NCI-H774 (cell line): ENCODE data around the gene DDAH1.
"Not testable (repeated sequence)": the region's sequence is repeated elsewhere in the genome, so short reads cannot be mapped to it uniquely, and the experiment has no call there.

Experiments used
- DNase-seq: peaks from one replicate; lab custom pipeline; 2025; lab: John Stamatoyannopoulos, UW

The DDAH1 gene

GRCh38 chr1:85470130-85470529 lies 5.2 kb upstream of the DDAH1 start:
- DNase-seq: not testable (repeated sequence)

- no peak for DNase-seq
Measured at GRCh38 chr1:85467929-85468540, 3.1 kb upstream of the DDAH1 start.

- no peak for DNase-seq
Measured at GRCh38 chr1:85467036-85467435, 2.1 kb upstream of the DDAH1 start.

GRCh38 chr1:85465786-85466134 lies 801 bp upstream of the DDAH1 start:
- no peak for DNase-seq

- DNase-seq: peak; percentile 65
Measured at GRCh38 chr1:85464497-85465098, 361 bp downstream of the DDAH1 start.

- DNase-seq: no peak
Measured at GRCh38 chr1:85463731-85464496, 1.0 kb downstream of the DDAH1 start.

GRCh38 chr1:85462931-85463649 lies 1.9 kb downstream of the DDAH1 start:
- no peak for DNase-seq

GRCh38 chr1:85461216-85461918 lies 3.6 kb downstream of the DDAH1 start:
- no peak for DNase-seq

- DNase-seq: no peak
Measured at GRCh38 chr1:85460555-85461088, 4.3 kb downstream of the DDAH1 start.

- no peak for DNase-seq
Measured at GRCh38 chr1:85459290-85459689, 5.7 kb downstream of the DDAH1 start.

GRCh38 chr1:85454214-85454613 lies 10.7 kb downstream of the DDAH1 start:
- DNase-seq: no peak

GRCh38 chr1:85453640-85454194 lies 11.2 kb downstream of the DDAH1 start:
- no peak for DNase-seq

- no peak for DNase-seq
Measured at GRCh38 chr1:85452948-85453347, 12.0 kb downstream of the DDAH1 start.

- DNase-seq: no peak
Measured at GRCh38 chr1:85451236-85451830, 13.6 kb downstream of the DDAH1 start.

GRCh38 chr1:85450832-85451231 lies 14.1 kb downstream of the DDAH1 start:
- no peak for DNase-seq

GRCh38 chr1:85449356-85449755 lies 15.6 kb downstream of the DDAH1 start:
- DNase-seq: peak; percentile 32

- DNase-seq: no peak
Measured at GRCh38 chr1:85448358-85448757, 16.6 kb downstream of the DDAH1 start.

- DNase-seq: no peak
Measured at GRCh38 chr1:85447006-85447943, 17.7 kb downstream of the DDAH1 start.

GRCh38 chr1:85445906-85446305 lies 19.1 kb downstream of the DDAH1 start:
- DNase-seq: no peak

- DNase-seq: no peak
Measured at GRCh38 chr1:85444381-85444780, 20.6 kb downstream of the DDAH1 start.
